ENCODE measurements around the gene ACTL8. TPM values are rescaled to one million over a fixed set of nuclear protein-coding genes. Genes with fewer than 3 reads are reported as not detected.
A peak's percentile ranks its signal among the peaks of the same experiment; 100 is the strongest.

Gene ACTL8
- total RNA-seq, 1 experiment from 2014 or later: 0.69 TPM

DNA sequence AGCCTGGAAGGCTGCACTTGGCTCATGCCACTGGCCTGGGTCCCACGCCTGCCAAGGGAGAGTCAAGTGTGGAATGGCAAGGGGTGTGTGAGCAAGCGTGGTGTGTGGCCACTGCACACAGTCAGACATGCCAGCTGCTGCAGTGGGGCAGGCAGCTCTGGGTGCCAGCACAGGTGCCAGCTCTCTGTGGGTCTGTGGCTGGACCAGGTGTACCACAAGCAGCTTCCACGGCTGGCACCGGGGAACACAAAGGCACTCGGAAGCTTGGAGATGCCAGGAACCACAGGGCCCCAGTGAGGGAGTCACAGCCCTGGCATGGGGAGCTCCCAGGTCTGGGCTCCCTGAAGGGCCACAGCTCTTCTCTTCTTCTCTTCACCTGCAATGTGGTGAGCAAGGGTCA is 34.8 kb downstream of the ACTL8 start (continued):
- no peak for TF ChIP-seq REST (IDR thresholded peaks at IDR 0.05; ENCODE audit: low read depth)

DNA sequence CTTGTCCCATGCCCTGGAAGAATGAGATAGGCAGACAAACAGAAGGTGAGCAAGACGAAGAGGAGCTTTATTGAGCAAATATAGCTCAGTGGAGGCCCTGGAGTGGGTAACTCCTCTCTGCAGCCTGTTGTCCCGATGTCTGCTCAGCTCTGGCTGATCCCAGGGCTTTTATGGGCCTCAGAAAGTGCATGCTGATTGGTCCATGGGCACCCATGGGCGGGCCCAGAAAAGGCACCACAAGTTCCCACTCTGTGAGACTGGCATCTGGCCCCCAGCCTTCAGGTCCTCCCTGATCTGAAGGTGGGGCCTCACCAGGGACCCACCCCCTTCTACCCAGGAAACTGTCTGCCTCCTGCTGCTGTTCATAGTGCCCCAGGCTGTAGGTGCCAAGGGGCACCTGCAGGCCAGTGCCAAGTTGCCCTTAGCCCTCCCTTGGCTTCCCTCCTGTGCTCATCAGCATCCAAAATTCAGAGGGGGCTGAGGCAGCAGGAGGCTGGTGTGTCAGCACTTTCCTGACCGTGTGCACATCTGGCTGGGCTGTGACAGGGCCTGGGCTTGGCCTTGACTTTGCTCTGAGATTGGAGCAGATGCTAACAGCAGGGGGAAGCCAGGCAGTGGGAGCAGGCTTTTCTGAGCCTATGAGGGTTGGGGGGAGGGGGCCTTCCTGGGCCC is 35.4 kb downstream of the ACTL8 start:
- BruUV-seq (replicated peaks): no TSS peak
- Histone ChIP-seq H3K9ac (ENCODE audit: low read length) (no peak overlapping the region), H4K20me1 (ENCODE audit: insufficient read depth) (no peaks in the 10 kb centered on the region), H3K27ac (ENCODE audit: low read depth, low read length) (no peak overlapping the region), H2AFZ (ENCODE audit: low read depth, low read length, poor library complexity, severe bottlenecking) (no peak overlapping the region), H3K27me3 (ENCODE audit: insufficient read depth, low read length) (peaks cover 24% of the 10 kb centered on the region), H3K4me3 (replicated peaks in 1 of 2; ENCODE audit: low read depth in 1 of 2, low read length in 2 of 2) (no peak overlapping the region), H3K9me3 (ENCODE audit: control insufficient read depth in 1 of 2, insufficient read depth in 1 of 2, low read depth in 1 of 2, low read length in 2 of 2) (no peaks in the 10 kb centered on the region), H3K9me2 (ENCODE audit: insufficient read depth) (no peaks in the 10 kb centered on the region), H3K4me1 (ENCODE audit: control insufficient read depth in 1 of 2, insufficient read depth in 2 of 2, low read length in 2 of 2) (no peaks in the 10 kb centered on the region), H3K79me2 (ENCODE audit: insufficient read depth, low read length) (no peaks in the 10 kb centered on the region), H3K4me2 (ENCODE audit: low read length) (no peak overlapping the region), H3K36me3 (ENCODE audit: control insufficient read depth in 1 of 2, insufficient read depth in 2 of 2, low read length in 2 of 2) (no peaks in the 10 kb centered on the region)
- POLR2A ChIA-PET: no interaction called here
- TF ChIP-seq POLR2AphosphoS5 (IDR thresholded peaks at IDR 0.05; ENCODE audit: low read depth, low read length) (no peak), EZH2phosphoT487 (IDR thresholded peaks at IDR 0.05; ENCODE audit: borderline replicate concordance) (no peak), CEBPB (IDR thresholded peaks at IDR 0.05; ENCODE audit: low read depth) (no peak), SIN3A (IDR thresholded peaks at IDR 0.05; ENCODE audit: low read depth) (no peak), ELF1 (IDR thresholded peaks at IDR 0.05; ENCODE audit: borderline replicate concordance, low read depth) (no peak), TCF7L2 (IDR thresholded peaks at IDR 0.05; ENCODE audit: borderline replicate concordance, extremely low read depth, insufficient read depth, insufficient read length) (no peak), EGR1 (IDR thresholded peaks at IDR 0.05; ENCODE audit: low read depth) (no peak), EZH2 (IDR thresholded peaks at IDR 0.05) (no peak), ZNF274 (IDR thresholded peaks at IDR 0.05; ENCODE audit: low read depth, low read length) (no peak), CBX3 (IDR thresholded peaks at IDR 0.05; ENCODE audit: low read depth) (no peak)
- RAD21 ChIA-PET (ENCODE audit: low non-redundant PET in 1 of 2, low total read pairs in 2 of 2, uncharacterized antibody in 2 of 2, unreplicated experiment in 2 of 2): no interaction called here
- intact Hi-C loops (cut with micrococcal nuclease): no loop called here
- ATAC-seq: peak; percentile 30; the same call in 1 of the 2 replicates
- CTCF ChIA-PET: no interaction called here
- no peak for DNase-seq (ENCODE audit: low read depth, low spot score)
